ENCODE data around the gene NIT1. TPM values are rescaled to one million over a fixed set of nuclear protein-coding genes. Genes with fewer than 3 reads are reported as not detected.

NIT1 gene
- total RNA-seq, 4 donors from 2014 or later, result 36.4 to 50.4 (median 47.9) TPM

GRCh38 chr1:161089251-161089924 lies 28.5 kb upstream of the NIT1 start, which contains the start of gene NECTIN4:
Gene NECTIN4, minus strand, starts transcription at chr1:161089558. Its CDS starts 262 bp downstream, at chr1:161089296.
- DNase-seq, result peak; percentile 71 to 77
- Histone ChIP-seq H3K36me3 (no peaks in the 10 kb centered on the region), H3K4me3 (replicated peaks in 1 of 3) (no peak within 1 kb of the TSS), H3K4me1 (peaks cover 4 to 8% of the 10 kb centered on the region in 2 donors), H3K27me3 (no peaks in the 10 kb centered on the region), H3K27ac (no peak within 1 kb of the TSS), H3K9me3 (no peaks in the 10 kb centered on the region)
- intact Hi-C loops (cut with DNase I), result no loop called here
- 50 to 52% methylated on average over 9 to 21 of the region's 22 CpGs for WGBS, 2 donors
- TF ChIP-seq POLR2A (IDR thresholded peaks at IDR 0.05) (no peak), CTCF (IDR thresholded peaks at IDR 0.05) (no peak)

- H3K4me3 ChIP-seq (replicated peaks in 1 of 3), result no peak overlapping the region
- WGBS, 2 donors, result 92 to 94% methylated on average over 5 of the region's 5 CpGs
- no peaks in the 10 kb centered on the region for H3K27me3 ChIP-seq
- H3K36me3 ChIP-seq, result no peaks in the 10 kb centered on the region
- no peaks in the 10 kb centered on the region for H3K9me3 ChIP-seq
- intact Hi-C loops (cut with DNase I), result loop anchor here (10.0 kb wide), 2 partner anchors 45 to 255 kb away; partner anchors contain the start of gene USF1
- TF ChIP-seq POLR2A (IDR thresholded peaks at IDR 0.05), result no peak
- TF ChIP-seq CTCF (IDR thresholded peaks at IDR 0.05), result no peak
- DNase-seq, result no peak
- H3K4me1 ChIP-seq, result peaks cover 4 to 8% of the 10 kb centered on the region in 2 donors
- no peak overlapping the region for H3K27ac ChIP-seq
Measured at GRCh38 chr1:161089938-161090337, 28.0 kb upstream of the NIT1 start.

- Histone ChIP-seq H3K36me3 (no peaks in the 10 kb centered on the region), H3K9me3 (no peaks in the 10 kb centered on the region), H3K27me3 (no peaks in the 10 kb centered on the region), H3K4me3 (replicated peaks in 1 of 3) (no peak overlapping the region), H3K4me1 (peaks cover 4 to 8% of the 10 kb centered on the region in 2 donors), H3K27ac (no peak overlapping the region)
- intact Hi-C loops (cut with DNase I), result loop anchor here (10.0 kb wide), 2 partner anchors 46 to 256 kb away; partner anchors contain the start of gene USF1
- TF ChIP-seq POLR2A (IDR thresholded peaks at IDR 0.05) (no peak), CTCF (IDR thresholded peaks at IDR 0.05) (no peak)
- WGBS, 2 donors, result 89 to 91% methylated on average over 3 of the region's 3 CpGs
- DNase-seq, result no peak
Measured at GRCh38 chr1:161090617-161091016, 27.3 kb upstream of the NIT1 start.

GRCh38 chr1:161091093-161091492 lies 26.8 kb upstream of the NIT1 start:
- no peak for TF ChIP-seq POLR2A (IDR thresholded peaks at IDR 0.05)
- no peak for TF ChIP-seq CTCF (IDR thresholded peaks at IDR 0.05)
- no peaks in the 10 kb centered on the region for H3K27me3 ChIP-seq
- H3K4me3 ChIP-seq (replicated peaks in 1 of 3), result no peak overlapping the region
- DNase-seq, result no peak
- 85 to 86% methylated on average over 5 of the region's 5 CpGs for WGBS, 2 donors
- intact Hi-C loops (cut with DNase I), result loop anchor here (10.0 kb wide), 2 partner anchors 46 to 256 kb away; partner anchors contain the start of gene USF1
- no peak overlapping the region for H3K27ac ChIP-seq
- peaks cover 4 to 8% of the 10 kb centered on the region in 2 donors for H3K4me1 ChIP-seq
- H3K9me3 ChIP-seq, result no peaks in the 10 kb centered on the region
- H3K36me3 ChIP-seq, result no peaks in the 10 kb centered on the region

Measured in thyroid gland (tissue), 4 donors.